AG08395 (cell line): ENCODE results near the gene CYP27A1.
A peak's percentile ranks its signal among the peaks of the same experiment; 100 is the strongest.
"Not testable (repeated sequence)": the region's sequence is repeated elsewhere in the genome, so short reads cannot be mapped to it uniquely, and the experiment has no call there.

Experiments
- DNase-seq: peaks from one replicate; pipeline ENCODE4 v3.0.0; 2012; ENCODE audit warnings: mixed read lengths, low spot score

The CYP27A1 gene

DNA sequence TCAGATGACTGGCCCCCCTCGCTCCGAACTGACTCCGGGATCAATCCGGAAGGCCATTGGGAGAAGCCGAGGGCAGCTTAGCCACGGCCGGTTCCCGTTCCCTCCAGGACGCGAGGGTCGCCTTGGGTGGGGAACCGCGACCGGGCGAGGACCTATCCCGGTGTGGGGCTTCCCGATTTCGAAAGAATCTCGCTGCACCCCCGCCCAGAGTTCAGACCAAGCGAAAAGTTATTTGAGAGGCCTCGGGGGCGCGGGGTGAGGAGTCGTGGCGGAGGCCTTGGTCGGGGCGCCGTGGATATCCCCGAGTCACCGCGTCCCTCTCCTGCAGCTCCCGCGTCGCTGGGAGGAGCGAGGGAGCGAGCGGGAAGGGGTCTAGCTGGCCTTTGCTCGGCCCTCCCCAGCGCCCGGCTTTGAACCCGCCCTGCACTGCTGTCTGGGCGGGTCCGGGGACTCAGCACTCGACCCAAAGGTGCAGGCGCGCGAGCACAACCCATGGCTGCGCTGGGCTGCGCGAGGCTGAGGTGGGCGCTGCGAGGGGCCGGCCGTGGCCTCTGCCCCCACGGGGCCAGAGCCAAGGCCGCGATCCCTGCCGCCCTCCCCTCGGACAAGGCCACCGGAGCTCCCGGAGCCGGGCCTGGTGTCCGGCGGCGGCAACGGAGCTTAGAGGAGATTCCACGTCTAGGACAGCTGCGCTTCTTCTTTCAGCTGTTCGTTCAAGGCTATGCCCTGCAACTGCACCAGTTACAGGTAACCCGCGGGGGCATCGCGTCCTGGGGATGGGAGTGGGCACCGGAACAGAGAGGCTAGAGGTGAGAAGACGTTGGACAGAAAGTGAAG lies at the start of gene CYP27A1:
CYP27A1 (plus strand) TSS at position 457 of the 837 bp plus-strand sequence; CDS start at position 493, 36 bp downstream.
- peak; percentile 56 for DNase-seq

DNA sequence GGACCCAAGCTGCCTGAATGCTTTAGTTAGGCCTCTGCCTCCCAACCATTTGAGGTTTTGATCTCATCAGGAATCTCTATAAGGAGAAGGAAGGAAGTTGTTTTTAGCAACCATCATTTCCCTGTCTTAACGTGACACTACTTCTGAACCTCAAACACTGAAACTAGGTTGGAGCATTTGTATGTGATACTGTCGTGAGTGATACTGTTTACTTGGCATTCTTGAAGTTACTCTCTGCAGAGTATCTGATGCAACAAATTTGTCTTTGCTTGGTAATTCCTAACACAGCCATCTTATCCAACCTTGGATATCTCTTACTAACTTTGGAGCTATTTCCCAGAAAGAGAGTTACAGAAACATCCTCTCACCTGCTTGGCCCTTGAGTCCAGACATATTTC lies 49.2 kb upstream of the CYP27A1 start:
- DNase-seq = no peak

DNA sequence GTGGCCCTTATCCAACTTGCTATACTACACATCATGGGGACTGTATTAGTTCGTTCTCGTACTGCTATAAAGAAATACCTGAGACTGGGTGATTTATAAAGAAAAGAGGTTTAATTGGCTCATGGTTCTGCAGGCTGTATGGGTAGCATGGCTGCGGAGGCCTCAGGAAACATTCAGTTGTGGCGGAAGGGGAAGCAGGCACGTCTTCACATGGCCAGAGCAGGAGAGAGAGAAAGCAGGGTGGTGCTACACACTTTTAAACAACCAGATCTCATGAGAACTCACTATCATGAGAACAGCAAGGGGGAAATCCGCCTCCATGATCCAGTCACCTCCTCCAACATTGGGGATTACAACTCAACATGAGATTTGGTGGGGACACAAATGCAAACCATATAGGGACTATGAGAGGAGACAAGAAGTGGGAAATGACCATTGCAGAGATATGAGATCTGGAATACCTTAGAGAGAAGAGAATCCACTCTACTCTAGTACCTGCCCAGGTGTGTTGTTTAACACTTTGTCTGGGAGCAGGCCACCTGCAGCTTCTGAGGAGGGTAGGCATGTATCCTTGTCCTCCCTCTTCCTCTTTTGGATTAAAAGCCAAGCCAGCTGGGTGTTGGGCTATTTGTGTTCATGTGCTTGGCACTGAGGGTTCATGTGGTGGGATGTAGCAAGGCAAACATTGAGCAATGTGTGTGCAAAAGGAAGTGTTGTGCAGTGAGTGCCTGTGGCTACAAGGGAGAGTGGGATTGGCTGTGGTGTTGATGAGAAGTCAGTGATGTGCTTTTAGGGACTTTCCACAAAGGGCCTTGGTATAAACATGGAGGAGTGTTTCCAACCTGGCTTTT lies 48.6 kb upstream of the CYP27A1 start:
- DNase-seq = peak; percentile 13

DNA sequence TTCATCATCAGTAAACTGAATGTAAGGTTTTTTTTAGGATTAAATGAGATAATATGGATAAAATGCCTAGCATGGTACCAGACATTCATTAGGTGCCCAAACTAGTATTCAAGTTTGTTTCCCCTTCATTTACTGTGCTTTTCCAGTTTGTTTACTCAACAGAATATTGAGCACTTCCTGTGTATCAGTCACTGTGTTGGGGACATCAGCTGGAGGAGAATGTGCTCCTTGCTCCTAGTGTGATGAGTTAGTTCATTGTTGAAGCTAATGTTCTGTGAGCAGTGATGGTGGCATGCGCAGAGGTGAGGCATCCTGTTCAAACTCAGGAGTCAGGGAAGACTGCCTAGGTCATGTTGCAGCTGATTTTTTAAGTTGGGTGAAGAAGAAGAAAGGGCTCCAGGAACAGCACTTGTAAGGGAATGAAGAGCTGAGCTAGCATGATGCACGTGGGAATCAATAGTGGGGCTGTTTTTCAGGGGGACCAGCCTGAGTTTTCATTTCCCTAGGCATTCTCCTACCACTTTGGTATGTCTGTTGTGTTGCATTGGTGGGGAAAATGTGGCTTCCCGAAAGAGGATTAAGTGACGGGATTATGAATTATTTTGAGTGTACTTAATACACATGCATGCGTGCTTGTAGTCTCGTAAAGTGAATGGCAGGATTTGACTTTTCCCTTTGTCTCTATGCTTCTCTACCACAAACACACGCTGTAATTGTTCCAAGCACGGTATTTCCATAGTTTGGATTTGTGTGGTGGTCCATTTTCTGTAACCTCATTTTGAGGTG lies 47.6 kb upstream of the CYP27A1 start:
- no peak for DNase-seq

DNA sequence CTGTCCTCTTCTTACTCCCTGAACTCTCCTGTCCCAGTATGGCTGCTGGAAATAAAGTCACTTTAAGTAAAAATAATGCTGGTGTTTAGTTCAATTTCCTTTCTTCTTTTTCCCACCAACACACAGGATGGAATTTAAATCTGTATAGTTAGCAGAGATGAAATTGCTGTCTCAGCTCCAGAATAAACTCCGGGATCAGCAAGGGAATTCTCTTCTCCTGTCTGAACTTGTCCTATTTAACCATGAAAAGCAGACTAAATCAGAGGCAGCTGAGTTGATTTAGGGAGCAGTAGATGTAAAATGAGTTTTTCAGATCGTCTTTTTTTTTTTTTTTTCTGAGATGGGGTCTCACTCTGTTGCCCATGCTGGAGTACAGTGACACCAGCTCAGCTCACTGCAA lies 45.4 kb upstream of the CYP27A1 start:
- no peak for DNase-seq

DNA sequence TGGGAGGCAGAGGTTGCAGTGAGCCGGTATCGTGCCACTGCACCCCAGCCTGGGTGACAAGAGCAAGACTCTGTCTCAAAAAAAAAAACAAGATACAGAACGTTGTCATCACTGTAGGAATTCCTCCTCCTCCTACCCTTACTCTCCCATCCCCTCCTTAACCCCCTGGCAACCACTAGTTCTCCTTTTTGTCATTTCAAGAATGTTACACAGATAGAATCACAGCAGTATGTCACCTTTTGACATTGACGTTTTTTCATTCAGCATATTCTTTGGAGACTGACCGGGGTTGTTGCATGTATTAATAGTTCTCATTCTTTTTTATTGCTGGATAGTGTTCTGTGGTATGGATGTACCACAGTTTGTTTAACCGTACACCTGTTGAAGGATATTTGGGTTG lies 38.9 kb upstream of the CYP27A1 start:
- no peak for DNase-seq

DNA sequence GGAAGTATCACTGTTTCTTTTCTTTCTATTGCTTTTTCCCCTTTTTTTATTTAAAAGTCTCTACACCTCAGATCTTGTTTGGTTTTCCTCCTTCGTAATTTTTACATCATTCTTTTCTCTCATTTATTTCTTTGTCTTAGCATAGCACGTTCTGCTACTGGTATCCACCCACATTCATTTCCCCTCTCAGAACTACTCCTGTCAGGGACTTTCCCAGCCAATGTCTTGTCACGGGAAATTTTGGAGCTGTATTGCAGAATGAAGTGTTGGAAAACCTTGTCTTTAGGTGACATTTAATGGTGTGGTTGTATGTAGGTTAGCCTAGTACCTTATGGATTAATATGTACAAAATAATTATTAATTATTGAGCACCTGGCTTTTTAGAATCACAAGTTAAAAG lies 37.3 kb upstream of the CYP27A1 start:
- DNase-seq = no peak

DNA sequence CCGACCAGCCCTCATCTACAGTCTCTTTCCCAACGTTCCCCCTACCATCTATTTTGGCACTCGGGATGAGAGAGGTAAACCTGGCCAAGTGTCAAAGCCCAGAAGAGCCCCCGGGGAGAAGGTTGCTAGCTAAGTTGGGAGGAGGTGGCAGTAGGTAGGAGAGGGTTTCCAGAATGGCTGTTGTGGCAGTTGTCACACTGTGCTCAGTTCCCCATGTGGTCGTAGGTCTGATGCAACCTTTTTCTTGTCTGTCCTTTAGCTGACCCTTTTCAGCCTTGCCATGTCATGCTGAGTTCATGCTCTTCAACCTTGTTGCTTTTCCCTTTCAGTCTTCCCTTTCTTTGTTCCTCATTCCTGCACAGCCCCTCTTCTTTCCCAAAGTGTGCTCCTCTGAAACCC lies 36.8 kb upstream of the CYP27A1 start:
- DNase-seq = no peak

DNA sequence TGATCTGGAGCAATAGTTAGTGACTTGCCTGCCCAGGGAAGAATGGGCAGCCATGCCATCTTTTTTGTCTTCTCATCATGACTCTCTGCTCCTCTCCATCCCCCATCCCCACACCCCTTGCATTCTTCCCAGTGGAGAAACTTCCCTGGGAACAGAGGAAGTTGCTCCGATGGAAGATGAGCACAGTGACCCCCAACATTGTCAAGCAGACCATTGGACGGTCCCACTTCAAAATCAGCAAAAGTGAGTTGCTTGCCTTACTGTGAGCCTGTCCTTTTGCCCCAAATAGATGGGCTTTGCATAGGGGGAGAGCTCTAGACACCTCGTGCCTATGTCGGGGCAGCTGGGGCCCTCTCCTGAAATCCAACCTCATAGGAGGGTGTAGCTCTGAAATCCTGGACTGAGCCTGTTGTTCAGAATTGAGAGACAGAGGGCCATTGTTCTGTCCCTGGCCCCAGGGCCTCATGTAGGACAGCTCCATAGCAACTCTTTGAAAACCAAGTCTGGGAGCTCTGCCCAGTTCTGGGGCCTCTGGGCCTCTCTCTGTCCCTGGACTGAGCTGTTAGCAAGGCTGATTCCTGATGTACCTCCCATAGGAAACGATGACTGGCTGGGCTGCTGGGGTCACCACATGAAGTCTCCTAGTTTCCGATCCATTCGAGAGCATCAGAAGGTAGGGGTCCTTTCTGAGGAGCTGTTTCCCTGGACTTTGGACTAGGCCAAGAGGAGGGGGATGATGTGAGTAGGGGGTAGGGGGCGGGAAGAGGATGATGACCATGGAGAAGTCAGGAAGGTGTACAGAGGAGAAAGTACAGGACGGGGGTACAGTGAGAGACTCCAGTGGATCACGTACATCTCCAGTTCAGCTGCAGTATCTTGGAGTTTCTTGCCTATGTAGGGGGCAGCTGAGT lies 36.1 kb upstream of the CYP27A1 start:
- DNase-seq = peak; percentile 48

DNA sequence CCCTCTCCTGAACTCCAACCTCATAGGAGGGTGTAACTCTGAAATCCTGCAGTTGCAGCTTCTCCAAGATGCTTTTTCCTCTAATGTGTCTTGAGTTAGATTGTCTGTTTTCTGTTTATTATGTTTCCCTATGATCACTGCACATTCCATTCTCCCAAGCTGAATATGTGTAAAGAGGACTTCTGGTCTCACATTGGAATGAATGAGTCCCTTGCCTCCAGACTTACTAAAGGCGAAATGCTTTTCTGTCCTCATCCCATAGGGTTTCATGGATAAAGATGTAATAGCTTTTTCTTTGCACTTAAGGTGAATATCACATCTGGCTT lies 35.5 kb upstream of the CYP27A1 start:
- no peak for DNase-seq

DNA sequence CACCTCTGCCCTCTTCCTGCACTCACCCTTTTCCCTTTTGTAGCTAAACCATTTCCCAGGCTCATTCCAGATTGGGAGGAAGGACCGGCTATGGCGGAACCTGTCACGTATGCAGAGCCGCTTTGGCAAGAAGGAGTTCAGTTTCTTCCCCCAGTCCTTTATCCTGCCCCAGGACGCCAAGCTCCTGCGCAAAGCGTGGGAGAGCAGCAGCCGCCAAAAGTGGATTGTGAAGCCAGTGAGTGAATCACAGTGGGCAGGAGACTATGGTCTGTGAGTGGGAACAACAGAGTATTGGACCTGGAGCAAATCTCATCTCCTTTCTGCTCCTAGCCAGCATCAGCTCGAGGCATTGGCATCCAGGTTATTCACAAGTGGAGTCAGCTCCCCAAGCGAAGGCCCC lies 35.0 kb upstream of the CYP27A1 start:
- DNase-seq = no peak

DNA sequence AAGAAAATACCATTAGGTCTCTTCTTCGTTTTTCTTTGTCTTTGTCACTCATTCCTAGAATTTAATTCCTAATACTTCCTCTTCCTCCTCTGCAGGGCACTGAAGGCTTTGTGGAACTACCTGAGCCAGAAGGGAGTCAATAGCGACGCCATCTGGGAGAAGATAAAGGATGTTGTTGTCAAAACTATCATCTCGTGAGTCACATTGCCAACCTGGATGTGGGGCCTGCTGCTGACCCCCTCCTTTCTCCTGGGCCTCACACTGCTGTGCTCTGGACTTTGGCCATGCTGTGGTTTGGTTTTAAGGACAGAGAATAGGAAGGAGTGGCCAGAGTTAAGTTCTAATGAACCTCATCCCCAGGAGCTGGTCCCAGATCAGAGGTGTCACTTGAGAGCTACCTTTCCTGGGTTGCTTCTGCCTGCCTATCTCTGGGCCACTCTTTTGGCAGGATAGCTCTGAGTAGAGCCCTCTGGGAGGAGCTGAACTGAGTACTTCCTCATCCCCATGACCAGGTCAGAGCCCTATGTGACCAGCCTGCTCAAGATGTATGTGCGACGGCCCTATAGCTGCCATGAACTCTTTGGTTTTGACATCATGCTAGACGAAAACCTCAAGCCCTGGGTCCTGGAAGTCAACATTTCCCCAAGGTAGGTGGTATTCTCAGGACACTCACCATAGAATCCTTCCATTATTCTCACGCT lies 33.1 kb upstream of the CYP27A1 start:
- DNase-seq = no peak

DNA sequence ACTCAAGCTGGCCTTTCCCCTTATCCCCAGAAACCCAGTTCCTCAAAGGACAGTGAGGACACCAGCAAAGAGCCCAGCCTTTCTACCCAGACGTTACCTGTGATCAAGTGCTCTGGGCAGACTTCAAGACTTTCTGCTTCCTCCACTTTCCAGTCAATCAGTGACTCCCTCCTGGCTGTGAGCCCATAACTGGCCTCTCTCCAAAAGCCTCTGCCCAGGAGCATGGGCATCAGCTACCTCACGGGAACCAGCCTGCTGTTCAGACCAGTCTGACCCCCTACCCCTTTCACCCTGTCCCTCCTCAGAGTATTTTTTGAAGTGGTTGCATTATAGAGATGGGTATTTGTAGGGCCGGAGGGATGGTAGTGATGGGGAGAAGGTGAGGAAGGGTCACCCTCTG lies 27.7 kb upstream of the CYP27A1 start:
- DNase-seq = no peak

DNA sequence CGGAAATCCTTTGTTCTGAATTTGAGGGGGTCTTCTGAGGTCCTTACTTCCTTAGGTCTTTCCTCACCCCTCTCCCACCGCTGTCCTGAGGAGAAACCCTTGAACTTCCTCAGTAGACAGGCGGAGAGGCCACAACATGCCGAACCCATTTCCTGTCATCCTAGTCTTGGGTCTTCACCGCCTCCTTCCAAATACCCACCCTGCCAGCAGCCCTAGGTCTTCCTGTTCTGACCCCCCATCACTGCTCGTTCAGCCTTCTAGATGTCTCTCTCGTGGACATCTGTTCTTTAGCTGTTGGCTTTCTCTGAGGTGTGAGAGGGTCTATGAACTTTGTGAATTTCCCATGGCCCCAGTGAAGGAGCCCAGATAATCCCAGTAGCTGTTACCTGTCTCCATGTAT lies 27.2 kb upstream of the CYP27A1 start:
- no peak for DNase-seq

DNA sequence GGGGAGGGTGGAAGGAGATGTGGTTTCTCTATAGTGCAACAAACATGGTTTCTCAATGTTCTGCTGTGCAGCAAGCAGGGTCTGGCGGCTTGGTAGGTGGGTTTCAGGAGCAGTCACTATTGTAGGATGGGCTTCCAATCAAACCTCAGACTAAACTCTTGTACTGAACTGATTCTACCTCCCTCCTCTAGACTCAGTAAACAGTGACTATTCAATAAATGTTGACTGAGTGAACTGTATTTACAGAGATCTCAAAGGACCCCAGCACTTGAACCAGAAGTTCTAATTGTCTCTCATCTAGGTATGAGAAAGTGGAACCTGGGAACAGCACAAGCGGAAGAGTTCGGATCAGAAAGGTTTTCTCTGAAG lies 26.8 kb upstream of the CYP27A1 start:
- no peak for DNase-seq

DNA sequence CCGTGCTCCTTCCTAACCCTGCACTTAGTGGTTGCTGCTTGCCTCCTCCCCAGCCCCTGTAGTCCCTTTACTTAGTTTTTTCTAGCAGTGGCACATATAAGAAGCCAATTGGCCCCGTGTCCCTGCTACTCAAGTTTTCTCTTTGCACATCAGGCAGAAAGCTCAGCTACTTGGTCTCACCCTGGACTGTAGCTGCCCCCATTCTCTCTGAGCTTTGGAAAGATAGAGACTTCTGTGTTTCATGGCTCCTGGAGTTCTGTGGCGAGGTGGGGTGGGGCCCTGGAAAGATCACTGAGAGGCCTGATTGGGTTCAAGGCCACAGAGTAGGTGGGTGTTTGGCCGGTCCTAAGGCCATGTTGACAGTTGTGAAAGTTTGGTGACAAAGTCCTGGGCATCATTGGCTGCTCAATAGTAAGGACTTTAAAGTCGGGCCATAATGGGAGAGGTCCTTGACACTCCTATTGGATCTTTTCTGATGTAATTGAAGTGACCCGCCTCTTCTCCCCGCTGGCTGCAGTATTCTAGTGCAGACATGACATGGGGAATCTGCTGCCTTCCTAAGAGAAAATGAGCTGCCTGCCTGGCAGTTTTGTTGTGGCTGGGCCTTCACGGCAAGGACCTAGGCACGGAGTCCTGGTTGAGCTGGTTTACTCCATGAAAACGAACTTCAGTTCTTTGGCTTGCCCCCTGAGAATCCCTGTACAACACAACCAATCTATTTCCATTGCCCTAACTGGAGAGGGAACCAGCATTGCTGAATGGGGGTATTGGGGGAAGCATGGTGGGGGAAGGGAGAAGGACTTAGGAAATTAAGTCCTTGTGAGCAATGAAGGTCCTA lies 26.2 kb upstream of the CYP27A1 start:
- DNase-seq = no peak

DNA sequence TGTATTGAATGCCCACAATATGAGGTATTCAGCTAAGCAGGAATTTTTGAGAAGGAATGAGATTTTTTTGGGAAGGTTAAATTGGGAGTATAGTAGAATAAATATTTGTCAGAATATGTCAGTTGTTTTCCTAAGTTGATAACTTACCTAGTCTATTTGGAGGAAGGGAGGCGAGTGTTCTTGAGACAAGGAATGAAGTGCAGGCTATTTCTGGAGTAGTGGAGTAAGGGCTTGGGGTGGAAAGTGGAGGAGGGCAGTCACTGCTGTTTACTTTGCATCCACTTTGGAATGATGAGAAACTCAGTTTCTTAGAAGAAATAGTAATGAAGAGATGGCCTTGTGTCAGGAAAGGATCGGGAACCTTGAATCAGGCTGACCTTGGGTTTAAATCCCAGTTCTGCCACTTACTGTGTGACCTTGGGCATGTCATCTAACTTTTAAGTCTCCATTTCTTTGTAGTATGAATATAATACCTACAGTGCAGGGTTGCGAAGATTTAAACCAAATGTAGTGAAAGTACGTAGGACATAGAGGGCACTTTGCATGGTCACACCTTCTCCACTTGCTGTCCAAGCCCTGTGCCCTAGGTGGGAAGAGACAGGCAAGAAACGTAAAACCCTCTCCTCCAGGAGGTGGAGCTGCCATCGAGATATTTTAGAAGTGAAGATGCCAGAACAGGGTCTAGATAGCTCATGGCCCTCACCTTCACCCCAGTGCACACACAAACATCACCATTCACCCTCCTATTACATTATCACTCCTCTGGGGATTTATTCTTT lies 25.2 kb upstream of the CYP27A1 start:
- DNase-seq = no peak

DNA sequence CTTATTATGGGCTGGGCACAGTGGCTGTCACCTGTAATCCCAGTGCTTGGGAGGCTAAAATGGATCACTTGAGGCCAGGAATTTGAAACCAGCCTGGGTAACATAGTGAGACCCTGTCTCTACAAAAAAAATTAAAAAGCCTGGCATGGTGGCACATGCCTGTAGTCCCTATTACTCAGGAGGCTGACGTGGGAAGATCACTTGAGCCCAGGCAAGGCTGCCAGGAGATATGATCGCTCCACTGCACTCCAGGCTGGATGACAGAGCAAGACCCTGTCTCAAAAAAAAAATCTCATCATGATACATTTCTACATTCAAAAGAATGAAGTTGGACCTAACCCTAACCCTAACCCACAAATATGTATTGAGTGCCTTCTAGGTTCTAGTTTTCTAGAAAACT lies 20.2 kb upstream of the CYP27A1 start:
- DNase-seq = no peak

DNA sequence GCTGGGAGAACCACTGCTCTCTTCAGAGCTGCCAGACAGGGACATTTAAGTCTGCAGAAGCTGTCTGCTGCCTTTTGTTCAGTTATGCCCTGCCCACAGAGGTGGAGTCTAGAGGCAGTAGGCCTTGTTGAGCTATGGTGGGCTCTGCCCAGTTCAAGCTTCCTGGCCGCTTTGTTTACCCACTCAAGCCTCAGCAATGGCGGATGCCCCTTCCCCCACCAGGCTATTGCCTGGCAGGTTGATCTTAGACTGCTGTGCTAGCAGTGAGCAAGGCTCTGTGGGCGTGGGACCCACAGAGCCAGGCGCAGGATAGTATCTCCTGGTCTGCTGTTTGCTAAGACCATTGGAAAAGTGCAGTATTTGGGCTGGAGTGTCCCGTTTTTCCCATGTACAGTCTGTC lies 9.2 kb upstream of the CYP27A1 start:
- DNase-seq = not testable (repeated sequence)
